GM18508 (cell line): Measurements from ENCODE around the gene SDC4.

ENCODE experiments used
- ATAC-seq: cut with Tn5 transposase; IDR thresholded peaks from one replicate; pipeline ENCODE4 v1.9.1; 2021; ENCODE audit warnings: moderate number of reproducible peaks; ENCODE audit not compliant: insufficient read depth, unreplicated experiment

SDC4 gene

GRCh38 chr20:45301824-45302271 lies 46.4 kb downstream of the SDC4 start:
- ATAC-seq: no peak

- no peak for ATAC-seq
Observed at GRCh38 chr20:45300961-45301360, 47.3 kb downstream of the SDC4 start.

GRCh38 chr20:45299786-45300185 lies 48.4 kb downstream of the SDC4 start:
- ATAC-seq: no peak

- ATAC-seq: no peak
Observed at GRCh38 chr20:45297786-45298497, 50.3 kb downstream of the SDC4 start.

GRCh38 chr20:45294659-45295058 lies 53.6 kb downstream of the SDC4 start:
- no peak for ATAC-seq

GRCh38 chr20:45294003-45294368 lies 54.2 kb downstream of the SDC4 start:
- ATAC-seq: no peak

- ATAC-seq: no peak
Observed at GRCh38 chr20:45293041-45294002, 54.9 kb downstream of the SDC4 start.

- ATAC-seq: no peak
Observed at GRCh38 chr20:45292343-45292742, 55.9 kb downstream of the SDC4 start.

GRCh38 chr20:45291526-45291925 lies 56.7 kb downstream of the SDC4 start:
- ATAC-seq: no peak

- ATAC-seq: no peak
Observed at GRCh38 chr20:45290677-45291355, 57.4 kb downstream of the SDC4 start.

GRCh38 chr20:45289942-45290676 lies 58.1 kb downstream of the SDC4 start:
- no peak for ATAC-seq

- no peak for ATAC-seq
Observed at GRCh38 chr20:45288860-45289259, 59.4 kb downstream of the SDC4 start.

- no peak for ATAC-seq
Observed at GRCh38 chr20:45288376-45288775, 59.8 kb downstream of the SDC4 start.

GRCh38 chr20:45283551-45284057 lies 64.6 kb downstream of the SDC4 start:
- no peak for ATAC-seq

- no peak for ATAC-seq
Observed at GRCh38 chr20:45282700-45283550, 65.3 kb downstream of the SDC4 start.

GRCh38 chr20:45279992-45280391 lies 68.2 kb downstream of the SDC4 start:
- no peak for ATAC-seq

- ATAC-seq: no peak
Observed at GRCh38 chr20:45275338-45275737, 72.9 kb downstream of the SDC4 start.
